HepG2 (cell line): ENCODE data around the gene GNL2. TPM values are rescaled to one million over a fixed set of nuclear protein-coding genes. Genes with fewer than 3 reads are reported as not detected.
A peak's percentile ranks its signal among the peaks of the same experiment; 100 is the strongest.

ENCODE experiments used
- ATAC-seq: fragments of 200-7000 bp; cut with Tn5 transposase; 3 replicates; pipeline ENCODE4 v1.9.1; 2020; ENCODE audit warnings: mild to moderate bottlenecking, moderate library complexity
- BruUV-seq: library from RNA; stranded (reverse); fragments of 400-500 nt; replicated peaks from 2 replicates; lab custom pipeline; 2021; lab: Mats Ljungman, UMichigan
- CTCF ChIA-PET: fragments of 300-600 bp; formaldehyde crosslinking; extraction: SDS; loops from one replicate; lab custom pipeline; 2021; ENCODE audit warnings: low total read pairs, inconsistent platforms, low intra/inter-chr PET ratio; lab: Yijun Ruan, JAX
- POLR2A ChIA-PET: fragments of 350-600 bp; sonication (Branson Sonifier 250); formaldehyde crosslinking; loops from one replicate; lab custom pipeline; 2020; ENCODE audit warnings: antibody characterized with exemption, inconsistent platforms; lab: Yijun Ruan, JAX
- DNase-seq: peaks from one replicate; pipeline ENCODE4 v3.0.0-alpha.2; 2015; ENCODE audit warnings: low spot score
- FAIRE-seq: peaks from 3 replicates; lab custom pipeline; 2011; peaks lifted over from hg19 to GRCh38; lab: Jason Lieb, UNC
- H2AFZ ChIP-seq: one replicate; pipeline ENCODE4 v1.6.1; 2011; ENCODE audit warnings: low read length, inconsistent platforms
- H3K27ac ChIP-seq: fragments of 300-600 bp; 3 replicates; pipeline ENCODE4 v1.8.0; 2011; ENCODE audit warnings: mixed run types, mild to moderate bottlenecking, mixed read lengths, low read length, inconsistent platforms; ENCODE audit not compliant: insufficient read depth; ENCODE audit errors: extremely low read length
- H3K27me3 ChIP-seq, 2 experiments: fragments of 200-600 bp in 1 of 2; 2 replicates in 1 of 2; 3 replicates in 1 of 2; pipeline versions ENCODE4 v1.6.0 to v1.8.0; 2011; ENCODE audit warnings: low read length in 2 of 2, mild to moderate bottlenecking in 2 of 2, moderate library complexity in 2 of 2, inconsistent platforms in 1 of 2; ENCODE audit not compliant: insufficient read depth in 2 of 2, control insufficient read depth in 1 of 2
- H3K36me3 ChIP-seq, 2 experiments: fragments of 200-600 bp in 1 of 2; replicated peaks in 1 of 2; 2 replicates in 1 of 2; 3 replicates in 1 of 2; pipeline versions ENCODE4 v1.5.1 to v1.8.0; 2011; ENCODE audit warnings: low read length in 2 of 2, inconsistent platforms in 1 of 2; ENCODE audit not compliant: insufficient read depth in 2 of 2, control insufficient read depth in 1 of 2
- H3K4me1 ChIP-seq: 2 replicates; pipeline ENCODE4 v1.5.1; 2012; ENCODE audit warnings: low read length, inconsistent platforms; ENCODE audit not compliant: insufficient read depth
- H3K4me2 ChIP-seq: 2 replicates; pipeline ENCODE4 v1.6.0; 2011; ENCODE audit warnings: low read depth, low read length, inconsistent platforms
- H3K4me3 ChIP-seq, 3 experiments: fragments of 200-600 bp in 1 of 3; sonication (generic), shearing (Covaris generic) in 1 of 3; replicated peaks in 1 of 3; 2 replicates each; pipeline ENCODE4 v1.5.1; 2011 to 2016; ENCODE audit warnings: low read length in 3 of 3, inconsistent platforms in 2 of 3, low read depth in 2 of 3, mild to moderate bottlenecking in 2 of 3, control low read depth in 1 of 3, mixed read lengths in 1 of 3; ENCODE audit not compliant: insufficient read depth in 1 of 3
- H3K79me2 ChIP-seq: one replicate; pipeline ENCODE4 v1.6.1; 2011; ENCODE audit warnings: low read length, inconsistent platforms; ENCODE audit not compliant: insufficient read depth
- H3K9ac ChIP-seq: 2 replicates; pipeline ENCODE4 v1.6.0; 2011; ENCODE audit warnings: mild to moderate bottlenecking, low read depth, low read length, inconsistent platforms; ENCODE audit not compliant: insufficient read depth
- H3K9me3 ChIP-seq: 2 replicates; pipeline ENCODE4 v1.5.1; 2012; ENCODE audit warnings: mild to moderate bottlenecking, low read length
- H4K20me1 ChIP-seq: 2 replicates; pipeline ENCODE4 v1.6.0; 2011; ENCODE audit warnings: inconsistent platforms, mild to moderate bottlenecking, low read length, moderate library complexity; ENCODE audit not compliant: insufficient read depth
- ESRRA ChIP-seq: sonication (generic); formaldehyde crosslinking; IDR thresholded peaks from 2 replicates; pipeline ENCODE4 v1.5.1; 2020; ENCODE audit warnings: mild to moderate bottlenecking, low read depth, missing genetic modification reagents
- HNF1B ChIP-seq: sonication (generic); formaldehyde crosslinking; IDR thresholded peaks from 2 replicates; pipeline ENCODE4 v1.5.1; 2020; ENCODE audit warnings: mild to moderate bottlenecking, moderate library complexity, missing genetic modification reagents
- JDP2 ChIP-seq: sonication (generic); formaldehyde crosslinking; IDR thresholded peaks from 2 replicates; pipeline ENCODE4 v1.8.1; 2022; ENCODE audit warnings: missing genetic modification reagents, borderline replicate concordance
- PBX3 ChIP-seq: sonication (generic); formaldehyde crosslinking; IDR thresholded peaks from 2 replicates; pipeline ENCODE4 v1.8.1; 2023; ENCODE audit warnings: missing genetic modification reagents, inconsistent platforms, borderline replicate concordance
- SP2 ChIP-seq: sonication (generic); formaldehyde crosslinking; IDR thresholded peaks from 2 replicates; pipeline ENCODE4 v1.5.1; 2020; ENCODE audit warnings: mild to moderate bottlenecking, missing genetic modification reagents
- THRA ChIP-seq: sonication (generic); formaldehyde crosslinking; IDR thresholded peaks from 2 replicates; pipeline ENCODE4 v1.4.0; 2020; ENCODE audit warnings: missing genetic modification reagents, borderline replicate concordance
- ZNF350 ChIP-seq: sonication (generic); formaldehyde crosslinking; IDR thresholded peaks from 2 replicates; pipeline ENCODE4 v1.4.0; 2020; ENCODE audit warnings: mild to moderate bottlenecking, low read depth, missing genetic modification reagents, borderline replicate concordance
- WGBS: methylation state at CpG from one replicate; pipeline ENCODE4 v1.1.6; 2017; ENCODE audit warnings: low lambda C conversion rate; 5-methylcytosine and 5-hydroxymethylcytosine counted together
- in situ Hi-C: cut with HindIII; loops from 2 replicates; pipeline ENCODE4 v1.10.0; 2017; ENCODE audit warnings: low pct_unique_long_range_greater_than_20kb; ENCODE audit not compliant: extremely low pct_ligation_motif_present
- intact Hi-C: fragments of 100-400 bp; cut with micrococcal nuclease; formaldehyde crosslinking; loops from one replicate; pipeline ENCODE4 v1.10.0; 2022; ENCODE audit not compliant: unreplicated experiment
- polyA plus RNA-seq, 8 experiments: library from polyadenylated mRNA; depleted of rRNA in 3 of 8; stranded (reverse) in 7 of 8; unstranded in 1 of 8; fragments of >200 nt; fragmentation: Illumina TruSeq in 4 of 8; extraction: Trizol in 4 of 8; gene quantifications; 2 replicates each; pipeline versions ENCODE4 v1.2.1 to v1.2.3, GENCODE V29; 2011 to 2016; ENCODE audit warnings: low read depth in 4 of 8, missing spikeins in 1 of 8, mixed read lengths in 1 of 8; ENCODE audit not compliant: insufficient read depth in 1 of 8
- total RNA-seq, 5 experiments: library from RNA; depleted of rRNA; stranded (reverse); fragments of >200 nt; fragmentation: Illumina TruSeq; extraction: Trizol; gene quantifications; 2 replicates each; pipeline ENCODE4 v1.2.3, GENCODE V29; 2016; ENCODE audit warnings: low read depth in 1 of 5

The GNL2 gene
- total and polyA plus RNA-seq, 2 of the 13 experiments (the other 11 are each of a cell fraction or from before 2014, with no cell fraction given), result 32.1 to 72.1 TPM

- DNase-seq, result no peak
- peaks cover 14 to 41% of the 10 kb centered on the region in 2 experiments for H3K36me3 ChIP-seq
- POLR2A ChIA-PET, result no interaction called here
- H3K4me3 ChIP-seq, result peak overlapping the region in 2 of 3 experiments; percentile 87 to 90; a peak in 3 of 6 replicates
- H3K4me2 ChIP-seq, result peak overlapping the region; percentile 85
- intact Hi-C loops, result no loop called here
- H3K79me2 ChIP-seq, result peaks cover 32% of the 10 kb centered on the region
- FAIRE-seq, result no peak
- no peak overlapping the region for H3K9ac ChIP-seq
- in situ Hi-C loops, result no loop called here
- no peaks in the 10 kb centered on the region for H3K9me3 ChIP-seq
- H2AFZ ChIP-seq, result no peak overlapping the region
- TF ChIP-seq HNF1B (no peak), THRA (no peak), JDP2 (CRISPR knock-in tag) (no peak), SP2 (CRISPR knock-in tag) (no peak), ZNF350 (CRISPR knock-in tag) (no peak), ESRRA (no peak), PBX3 (no peak)
- peaks cover 25% of the 10 kb centered on the region for H3K4me1 ChIP-seq
- H3K27ac ChIP-seq, result no peak overlapping the region
- WGBS, result 100% methylated on average over 6 of the region's 6 CpGs
- BruUV-seq, result no TSS peak
- no peak for ATAC-seq
- CTCF ChIA-PET, result no interaction called here
- H3K27me3 ChIP-seq, result peaks cover 0 to 6% of the 10 kb centered on the region in 2 experiments; a peak in 2 of 5 replicates
- peaks cover 5% of the 10 kb centered on the region; the same call in 1 of the 2 replicates for H4K20me1 ChIP-seq
These were observed 2.0 kb downstream of the GNL2 start for GRCh38 chr1:37593726-37594125.
